Type B pancreatic cell (in vitro differentiated cells): Measurements from ENCODE around the gene SH3RF3. TPM values are rescaled to one million over a fixed set of nuclear protein-coding genes. Genes with fewer than 3 reads are reported as not detected.

Source experiments
- DNase-seq: peaks from one replicate; pipeline ENCODE4 v3.0.0; 2021; ENCODE audit warnings: mixed read lengths; ENCODE audit not compliant: unreplicated experiment; ENCODE audit errors: extremely low spot score
- H3K27ac Mint-ChIP-seq: 2 replicates; pipeline ENCODE4 v1.8.0; 2021; ENCODE audit warnings: mild to moderate bottlenecking, mixed read lengths
- H3K27me3 Mint-ChIP-seq: 2 replicates; pipeline ENCODE4 v1.8.0; 2021; ENCODE audit warnings: mixed read lengths
- H3K36me3 Mint-ChIP-seq: 2 replicates; pipeline ENCODE4 v1.8.0; 2021; ENCODE audit warnings: mixed read lengths
- H3K4me1 Mint-ChIP-seq: one replicate; pipeline ENCODE4 v1.8.0; 2021; ENCODE audit warnings: mixed read lengths; ENCODE audit not compliant: unreplicated experiment
- H3K4me3 Mint-ChIP-seq: 2 replicates; pipeline ENCODE4 v1.8.0; 2021; ENCODE audit warnings: mild to moderate bottlenecking, mixed read lengths
- H3K9me3 Mint-ChIP-seq: 2 replicates; pipeline ENCODE4 v1.8.0; 2021; ENCODE audit warnings: mixed read lengths
- CTCF ChIP-seq: fragments of 200-600 bp; sonication (generic); conservative IDR thresholded peaks from 2 replicates; pipeline ENCODE4 v1.5.0; 2021; ENCODE audit warnings: antibody characterized with exemption, mild to moderate bottlenecking
- total RNA-seq: library from RNA; stranded (reverse); gene quantifications from 2 replicates; pipeline ENCODE4 v1.2.1, GENCODE V29; 2021; ENCODE audit warnings: low replicate concordance

The SH3RF3 gene
- total RNA-seq, 1 donor from 2014 or later = 13.9 TPM

- Mint-ChIP-seq H3K4me1 (peaks cover 39% of the 10 kb centered on the region), H3K4me3 (no peak overlapping the region), H3K36me3 (peaks cover 7% of the 10 kb centered on the region), H3K9me3 (no peaks in the 10 kb centered on the region), H3K27me3 (no peaks in the 10 kb centered on the region), H3K27ac (no peak overlapping the region)
- no peak for TF ChIP-seq CTCF
- DNase-seq = no peak
These were observed 46.3 kb downstream of the SH3RF3 start for GRCh38 chr2:109175350-109175678.

GRCh38 chr2:109176928-109177327 is 47.9 kb downstream of the SH3RF3 start:
- no peak for TF ChIP-seq CTCF
- peaks cover 11% of the 10 kb centered on the region for H3K36me3 Mint-ChIP-seq
- H3K27me3 Mint-ChIP-seq = no peaks in the 10 kb centered on the region
- H3K9me3 Mint-ChIP-seq = peaks cover 4% of the 10 kb centered on the region
- no peak overlapping the region for H3K4me3 Mint-ChIP-seq
- DNase-seq = no peak
- peaks cover 37% of the 10 kb centered on the region for H3K4me1 Mint-ChIP-seq
- H3K27ac Mint-ChIP-seq = no peak overlapping the region

DNA sequence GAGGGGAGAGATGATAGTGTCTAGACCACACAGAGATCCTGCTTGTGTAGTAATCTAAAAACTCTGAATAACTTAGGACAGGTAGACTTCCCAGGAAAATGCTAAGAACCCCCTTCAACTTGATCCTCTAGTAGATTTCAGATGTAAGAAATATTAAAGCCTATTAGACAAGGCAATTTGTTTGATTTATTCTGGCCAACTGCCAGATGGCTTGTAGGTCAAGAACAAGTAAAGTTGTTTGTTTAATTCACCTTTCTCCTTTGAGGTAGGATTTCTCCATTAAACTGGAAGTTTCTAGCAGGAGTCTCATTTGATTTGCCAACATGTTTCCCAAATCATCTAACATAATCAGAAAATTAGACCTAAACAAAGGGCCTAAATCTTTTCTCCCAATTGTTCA is 48.6 kb downstream of the SH3RF3 start:
- TF ChIP-seq CTCF = no peak
- H3K27ac Mint-ChIP-seq = no peak overlapping the region
- H3K27me3 Mint-ChIP-seq = no peaks in the 10 kb centered on the region
- no peak overlapping the region for H3K4me3 Mint-ChIP-seq
- peaks cover 30% of the 10 kb centered on the region for H3K4me1 Mint-ChIP-seq
- H3K9me3 Mint-ChIP-seq = peaks cover 4% of the 10 kb centered on the region
- no peak for DNase-seq
- peaks cover 11% of the 10 kb centered on the region for H3K36me3 Mint-ChIP-seq

DNA sequence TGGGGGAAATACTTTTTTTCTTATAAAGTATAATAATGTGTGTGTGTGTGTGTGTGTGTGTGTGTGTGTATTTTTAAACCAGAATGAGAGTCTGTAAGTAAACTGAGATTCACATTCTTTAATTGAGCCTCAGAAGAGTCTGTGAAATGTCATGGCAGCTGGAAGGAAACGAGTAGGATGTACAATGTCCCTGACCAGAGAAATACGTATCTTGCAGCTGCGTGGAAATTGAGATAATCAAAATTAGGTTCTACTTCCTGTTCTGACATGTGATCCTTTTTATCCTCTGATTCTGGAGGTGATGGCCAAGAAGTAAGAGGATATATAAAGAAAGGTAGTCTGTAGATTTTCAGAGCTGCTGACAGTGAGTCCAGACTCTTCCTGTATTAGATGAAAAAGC is 50.0 kb downstream of the SH3RF3 start:
- no peak overlapping the region for H3K27ac Mint-ChIP-seq
- H3K4me1 Mint-ChIP-seq = peaks cover 19% of the 10 kb centered on the region
- no peak for TF ChIP-seq CTCF
- peaks cover 4% of the 10 kb centered on the region for H3K9me3 Mint-ChIP-seq
- no peak overlapping the region for H3K4me3 Mint-ChIP-seq
- peaks cover 11% of the 10 kb centered on the region for H3K36me3 Mint-ChIP-seq
- no peaks in the 10 kb centered on the region for H3K27me3 Mint-ChIP-seq
- no peak for DNase-seq

GRCh38 chr2:109180786-109181185 is 51.8 kb downstream of the SH3RF3 start:
- peaks cover 4% of the 10 kb centered on the region for H3K9me3 Mint-ChIP-seq
- H3K4me3 Mint-ChIP-seq = no peak overlapping the region
- H3K27me3 Mint-ChIP-seq = no peaks in the 10 kb centered on the region
- TF ChIP-seq CTCF = no peak
- peaks cover 11% of the 10 kb centered on the region for H3K36me3 Mint-ChIP-seq
- no peak for DNase-seq
- H3K27ac Mint-ChIP-seq = no peak overlapping the region
- H3K4me1 Mint-ChIP-seq = peaks cover 29% of the 10 kb centered on the region

GRCh38 chr2:109182426-109182825 is 53.4 kb downstream of the SH3RF3 start:
- Mint-ChIP-seq H3K27ac (no peak overlapping the region), H3K9me3 (peaks cover 4% of the 10 kb centered on the region)

More at GRCh38 chr2:109182426-109182825, 53.4 kb downstream of the SH3RF3 start:
- no peak for DNase-seq
- Mint-ChIP-seq H3K36me3 (peaks cover 7% of the 10 kb centered on the region), H3K4me1 (peaks cover 19% of the 10 kb centered on the region), H3K4me3 (no peak overlapping the region), H3K27me3 (no peaks in the 10 kb centered on the region)
- no peak for TF ChIP-seq CTCF
